Measurements from ENCODE around the gene NGF. TPM values are rescaled to one million over a fixed set of nuclear protein-coding genes. Genes with fewer than 3 reads are reported as not detected.
A peak's percentile ranks its signal among the peaks of the same experiment; 100 is the strongest.

The NGF gene
- total and polyA plus RNA-seq, 2 of the 8 experiments (the other 6 are each of a cell fraction or from before 2014, with no cell fraction given): 1.6 TPM; not detected in 1

DNA sequence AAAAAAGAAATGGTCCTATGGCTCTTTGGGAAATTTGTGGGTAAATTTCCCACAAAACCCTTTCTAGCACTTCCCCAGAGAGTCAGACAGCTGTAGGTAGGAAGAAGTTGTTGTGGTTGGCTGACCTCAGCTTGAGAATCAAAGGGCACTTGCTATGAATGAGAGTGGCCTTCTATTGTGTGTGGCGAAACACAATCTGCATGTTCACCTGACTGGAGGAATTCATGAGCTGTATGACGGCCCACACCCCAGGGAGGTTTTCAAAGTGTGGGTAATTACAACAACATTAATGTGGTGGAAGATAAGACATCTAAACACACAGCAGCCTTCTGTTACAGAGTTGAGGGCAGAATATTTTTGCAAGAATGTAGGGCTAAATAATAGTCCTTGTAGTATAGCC, 38.8 kb downstream of the NGF start:
- Histone ChIP-seq H4K8ac (ENCODE audit: extremely low read depth, insufficient read depth, low read length) (no peak overlapping the region), H3K79me2 (ENCODE audit: control insufficient read depth in 1 of 2, insufficient read depth in 2 of 2, low read length in 2 of 2) (0 out of 4 replicates have a peak, but pooled peaks cover 0 to 3% of the 10 kb centered on the region in 2 experiments), H3K56ac (replicated peaks; ENCODE audit: insufficient read length, low read depth, low read length) (no peak overlapping the region), H4K91ac (replicated peaks; ENCODE audit: insufficient read length, low read length) (no peak overlapping the region), H4K5ac (ENCODE audit: insufficient read length, low read depth, low read length) (no peak overlapping the region), H2AK5ac (ENCODE audit: low read depth, low read length) (no peak overlapping the region), H3K4me1 (replicated peaks in 1 of 4; ENCODE audit: control insufficient read depth in 3 of 4, insufficient read depth in 4 of 4, low read length in 3 of 4) (peaks cover 0 to 7% (median 3%) of the 10 kb centered on the region in 4 experiments; a peak in 3 of 7 replicates), H3K9ac (replicated peaks in 1 of 4; ENCODE audit: extremely low read depth in 1 of 4, low read depth in 3 of 4, low read length in 3 of 4) (no peak overlapping the region), H3K23me2 (ENCODE audit: low read depth, low read length) (peaks cover 4% of the 10 kb centered on the region; the same call in 1 of the 2 replicates), H3K27ac (ENCODE audit: low read depth, low read length) (no peak overlapping the region), H3K14ac (ENCODE audit: insufficient read length) (no peak overlapping the region), H4K20me1 (replicated peaks in 1 of 2; ENCODE audit: control insufficient read depth in 1 of 2, insufficient read depth in 2 of 2, low read length in 2 of 2) (no peaks in the 10 kb centered on the region), H2BK20ac (ENCODE audit: low read length) (no peak overlapping the region), H3K4ac (replicated peaks; ENCODE audit: insufficient read length, low read depth, low read length) (no peak overlapping the region), H3K18ac (ENCODE audit: extremely low read depth, low read length) (no peak overlapping the region), H2AFZ (ENCODE audit: low read length) (no peak overlapping the region), H3K4me2 (ENCODE audit: insufficient read depth in 1 of 2, low read depth in 2 of 2, low read length in 2 of 2) (no peak overlapping the region), H3K27me3 (replicated peaks in 1 of 4; ENCODE audit: control insufficient read depth in 3 of 4, extremely low read depth in 1 of 4, insufficient read depth in 3 of 4, low read length in 3 of 4) (0 out of 7 replicates have a peak, but pooled peaks cover 0 to 1% (median 0%) of the 10 kb centered on the region in 4 experiments), H2BK15ac (ENCODE audit: low read length) (no peak overlapping the region), H3K79me1 (ENCODE audit: low read depth, low read length) (no peaks in the 10 kb centered on the region), H3K4me3 (ENCODE audit: extremely low read depth in 1 of 4, insufficient read depth in 2 of 4, low read depth in 3 of 4, low read length in 4 of 4) (no peak overlapping the region), H2BK5ac (ENCODE audit: low read depth, low read length) (no peak overlapping the region), H2BK12ac (ENCODE audit: low read depth, low read length) (no peak overlapping the region), H3K36me3 (ENCODE audit: control insufficient read depth in 2 of 4, insufficient read depth in 4 of 4, low read length in 3 of 4) (no peaks in the 10 kb centered on the region), H3K9me3 (ENCODE audit: insufficient read depth in 2 of 2, low read depth in 1 of 2, low read length in 1 of 2) (no peaks in the 10 kb centered on the region), H2BK120ac (replicated peaks; ENCODE audit: low read depth, low read length) (no peak overlapping the region), H3K23ac (ENCODE audit: insufficient read length) (no peak overlapping the region)
- 57% methylated on average over 2 of the region's 2 CpGs; no CpG with 5 or more reads in 1 of the 2 experiments for WGBS, 2 experiments (ENCODE audit: extremely low coverage in 1 of 2, insufficient coverage in 1 of 2, insufficient read length in 1 of 2, insufficient replicate concordance in 2 of 2, low coverage in 1 of 2, low lambda C conversion rate in 2 of 2, missing lambda C conversion rate in 1 of 2)
- FAIRE-seq: peak; percentile 7
- CTCF ChIA-PET (ENCODE audit: partially characterized antibody): interaction anchor here (0.6 to 5.2 kb wide), 4 partner anchors 15 to 232 kb away, joined by 3 to 34 read pairs (median 4); no protein-coding TSS in a partner anchor
- POLR2A ChIA-PET (ENCODE audit: partially characterized antibody): no interaction called here
- no peak for DNase-seq (ENCODE audit: low read depth in 1 of 2, low spot score in 2 of 2)
- no peak for TF ChIP-seq KDM5A (IDR thresholded peaks at IDR 0.05; ENCODE audit: low read length)

Measured in H1 (cell line).